PC-9 (cell line): ENCODE measurements around the gene SHROOM3. TPM values are rescaled to one million over a fixed set of nuclear protein-coding genes. Genes with fewer than 3 reads are reported as not detected.

ENCODE experiments used
- BruUV-seq: library from RNA; stranded (reverse); fragments of 400-500 nt; replicated peaks from 2 replicates; lab custom pipeline; 2021; lab: Mats Ljungman, UMichigan
- CTCF ChIA-PET: fragments of 300-600 bp; sonication (Branson Sonifier 250); formaldehyde crosslinking; loops from one replicate; lab custom pipeline; 2022; ENCODE audit warnings: antibody characterized with exemption; lab: Charles Lee
- POLR2A ChIA-PET: fragments of 300-600 bp; sonication (Branson Sonifier 250); formaldehyde crosslinking; loops from one replicate; lab custom pipeline; 2022; ENCODE audit warnings: antibody characterized with exemption; ENCODE audit not compliant: unreplicated experiment; lab: Charles Lee
- DNase-seq, 2 experiments: peaks; one replicate each; pipeline versions ENCODE4 v3.0.0 to v3.0.0-alpha.2; 2015 to 2022; ENCODE audit warnings: mixed read lengths in 1 of 2
- H2AFZ ChIP-seq: fragments of 200-600 bp; sonication (generic); 2 replicates; pipeline ENCODE4 v1.8.1; 2017; ENCODE audit warnings: antibody characterized with exemption
- H3F3A ChIP-seq: fragments of 200-600 bp; sonication (generic); 2 replicates; pipeline ENCODE4 v1.8.1; 2017; ENCODE audit warnings: antibody characterized with exemption, mild to moderate bottlenecking, low read depth; ENCODE audit not compliant: insufficient read depth
- H3K27ac ChIP-seq: fragments of 200-600 bp; sonication (generic); 2 replicates; pipeline ENCODE4 v1.6.1; 2016; ENCODE audit warnings: mixed run types
- H3K27me3 ChIP-seq: fragments of 200-600 bp; sonication (generic); 2 replicates; pipeline ENCODE4 v1.6.1; 2016; ENCODE audit warnings: low read depth, mixed run types; ENCODE audit not compliant: insufficient read depth
- H3K36me3 ChIP-seq: fragments of 200-600 bp; sonication (generic); 2 replicates; pipeline ENCODE4 v1.6.1; 2016; ENCODE audit warnings: low read depth, mixed run types
- H3K4me1 ChIP-seq: fragments of 200-600 bp; sonication (generic); replicated peaks from 2 replicates; pipeline ENCODE4 v1.6.1; 2016; ENCODE audit warnings: mixed run types; ENCODE audit not compliant: insufficient read depth
- H3K4me2 ChIP-seq: fragments of 200-600 bp; sonication (generic); 2 replicates; pipeline ENCODE4 v1.6.1; 2017; ENCODE audit warnings: mixed run types
- H3K4me3 ChIP-seq: fragments of 200-600 bp; sonication (generic); 2 replicates; pipeline ENCODE4 v1.6.1; 2016; ENCODE audit warnings: mixed run types
- H3K79me2 ChIP-seq: fragments of 200-600 bp; sonication (generic); 2 replicates; pipeline ENCODE4 v1.6.1; 2017; ENCODE audit warnings: low read depth, mixed run types
- H3K9me2 ChIP-seq: fragments of 200-600 bp; sonication (generic); 2 replicates; pipeline ENCODE4 v1.8.1; 2017; ENCODE audit warnings: mild to moderate bottlenecking; ENCODE audit not compliant: insufficient read depth
- H3K9me3 ChIP-seq: fragments of 200-600 bp; sonication (generic); 2 replicates; pipeline ENCODE4 v1.8.1; 2016; ENCODE audit warnings: low read depth; ENCODE audit not compliant: insufficient read depth
- H4K20me1 ChIP-seq: fragments of 200-600 bp; sonication (generic); 2 replicates; pipeline ENCODE4 v1.8.1; 2017; ENCODE audit not compliant: insufficient read depth
- CTCF ChIP-seq: fragments of 200-600 bp; sonication (generic); conservative IDR thresholded peaks from 2 replicates; pipeline ENCODE4 v1.6.1; 2017; ENCODE audit warnings: mixed run types, antibody characterized with exemption, mild to moderate bottlenecking, moderate library complexity
- EZH2 ChIP-seq: fragments of 200-600 bp; sonication (generic); IDR thresholded peaks from 2 replicates; pipeline ENCODE4 v1.8.0; 2017; ENCODE audit warnings: antibody characterized with exemption, low read depth
- intact Hi-C: fragments of 100-400 bp; cut with micrococcal nuclease; formaldehyde crosslinking; loops from one replicate; pipeline ENCODE4 v1.10.0; 2022; ENCODE audit not compliant: unreplicated experiment
- total RNA-seq: library from RNA; stranded (reverse); gene quantifications from 2 replicates; pipeline ENCODE4 v1.2.3, GENCODE V29; 2021

Gene SHROOM3
- total RNA-seq, 1 experiment from 2014 or later, result 44.3 TPM

GRCh38 chr4:76674983-76675382, 240.0 kb downstream of the SHROOM3 start:
- Histone ChIP-seq H3K4me2 (no peak overlapping the region), H3K27ac (no peak overlapping the region), H3K4me3 (no peak overlapping the region), H3K9me2 (no peaks in the 10 kb centered on the region), H3K4me1 (no peaks in the 10 kb centered on the region), H3F3A (no peaks in the 10 kb centered on the region), H3K36me3 (no peaks in the 10 kb centered on the region), H4K20me1 (no peaks in the 10 kb centered on the region), H3K9me3 (no peaks in the 10 kb centered on the region), H2AFZ (no peak overlapping the region), H3K27me3 (no peaks in the 10 kb centered on the region), H3K79me2 (no peaks in the 10 kb centered on the region)
- TF ChIP-seq EZH2 (no peak), CTCF (no peak)
- DNase-seq, result no peak
- ChIA-PET POLR2A (no interaction called here), CTCF (no interaction called here)
- BruUV-seq, result no TSS peak
- intact Hi-C loops, result no loop called here

DNA sequence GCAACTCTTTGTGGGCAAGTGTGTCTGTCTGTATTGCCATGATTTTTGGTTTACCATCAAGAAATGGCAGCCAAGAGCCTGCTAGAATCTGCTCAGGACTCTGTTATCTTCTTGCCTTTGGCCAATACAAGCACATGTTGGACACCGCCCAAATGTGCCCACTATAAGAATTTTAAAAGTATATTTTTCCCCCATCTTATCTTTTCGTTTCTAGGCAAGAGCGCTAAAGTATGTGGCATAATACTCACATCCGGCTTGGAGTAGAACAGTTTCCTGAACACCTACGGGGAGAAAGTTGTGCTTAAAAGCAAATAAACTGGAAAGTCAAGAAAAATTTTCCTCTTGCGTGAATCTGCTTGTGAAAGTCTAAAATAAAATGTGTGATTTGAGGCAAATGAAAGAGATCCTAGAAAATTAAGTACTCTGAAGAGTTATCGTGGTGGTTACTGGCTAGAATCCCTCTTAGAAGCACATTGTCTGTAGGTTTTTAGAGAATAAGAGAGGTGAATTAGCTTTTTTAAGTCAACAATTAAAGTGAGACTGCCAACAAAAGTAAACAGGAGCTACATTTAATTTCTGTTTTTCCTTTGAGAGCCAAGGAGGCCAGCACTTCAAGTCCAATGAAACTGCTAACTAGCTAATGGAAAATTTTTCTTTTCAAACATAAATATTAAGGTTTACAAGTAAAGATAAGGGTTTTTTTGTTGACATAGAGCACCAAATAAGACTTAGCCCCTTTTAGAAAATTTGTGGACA, 242.7 kb downstream of the SHROOM3 start:
- H3K4me2 ChIP-seq, result no peak overlapping the region
- intact Hi-C loops, result no loop called here
- no peaks in the 10 kb centered on the region for H3F3A ChIP-seq
- H3K36me3 ChIP-seq, result no peaks in the 10 kb centered on the region
- TF ChIP-seq EZH2 (no peak), CTCF (no peak)
- no peaks in the 10 kb centered on the region for H3K9me3 ChIP-seq
- H3K27me3 ChIP-seq, result no peaks in the 10 kb centered on the region
- H3K9me2 ChIP-seq, result no peaks in the 10 kb centered on the region
- H4K20me1 ChIP-seq, result no peaks in the 10 kb centered on the region
- no peak overlapping the region for H3K27ac ChIP-seq
- H3K4me1 ChIP-seq, result 0 out of 2 replicates have a peak, but pooled peaks cover 5% of the 10 kb centered on the region
- BruUV-seq, result no TSS peak
- DNase-seq, result no peak
- ChIA-PET CTCF (interaction anchor here (0.6 kb wide), 1 partner anchor 191 kb away, joined by 3 read pairs; no protein-coding TSS in a partner anchor), POLR2A (no interaction called here)
- no peak overlapping the region for H2AFZ ChIP-seq
- no peaks in the 10 kb centered on the region for H3K79me2 ChIP-seq
- no peak overlapping the region for H3K4me3 ChIP-seq

DNA sequence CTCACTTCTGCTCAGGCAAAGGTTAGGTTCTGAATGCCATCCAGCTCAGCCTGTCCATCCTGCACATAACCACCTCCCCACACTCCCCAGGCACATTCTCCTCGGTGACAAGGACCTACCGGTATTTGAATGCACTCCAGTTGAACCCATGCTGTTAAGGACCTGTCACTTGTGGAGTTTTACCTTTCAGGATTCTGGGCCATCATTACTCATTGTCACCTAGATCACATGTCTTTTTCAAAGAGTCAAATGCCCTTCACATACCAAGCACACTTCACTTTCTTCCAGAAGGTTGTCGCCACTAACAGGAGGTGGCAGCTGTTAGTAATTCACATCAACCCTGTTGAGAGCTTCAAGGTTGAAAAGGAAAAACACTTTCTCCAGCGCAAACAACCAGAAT, 244.7 kb downstream of the SHROOM3 start:
- no peak overlapping the region for H3K4me2 ChIP-seq
- BruUV-seq, result no TSS peak
- intact Hi-C loops, result no loop called here
- no peak for DNase-seq
- 0 out of 2 replicates have a peak, but pooled peaks cover 6% of the 10 kb centered on the region for H3K4me1 ChIP-seq
- ChIA-PET CTCF (interaction anchor here (0.6 kb wide), 1 partner anchor 53 kb away, joined by 5 read pairs; no protein-coding TSS in a partner anchor), POLR2A (interaction anchor here (0.6 kb wide), 1 partner anchor 9 kb away, joined by 9 read pairs; no protein-coding TSS in a partner anchor)
- H3K9me3 ChIP-seq, result no peaks in the 10 kb centered on the region
- no peaks in the 10 kb centered on the region for H3K27me3 ChIP-seq
- H3K9me2 ChIP-seq, result no peaks in the 10 kb centered on the region
- H3K79me2 ChIP-seq, result no peaks in the 10 kb centered on the region
- no peaks in the 10 kb centered on the region for H3K36me3 ChIP-seq
- H4K20me1 ChIP-seq, result no peaks in the 10 kb centered on the region
- H3K4me3 ChIP-seq, result no peak overlapping the region
- H3F3A ChIP-seq, result no peaks in the 10 kb centered on the region
- TF ChIP-seq EZH2 (no peak), CTCF (no peak)
- no peak overlapping the region for H3K27ac ChIP-seq
- H2AFZ ChIP-seq, result no peak overlapping the region
